NK-92 (cell line): ENCODE measurements around the gene FNIP2.
"Not testable (repeated sequence)": the region's sequence is repeated elsewhere in the genome, so short reads cannot be mapped to it uniquely, and the experiment has no call there.

Experiments used
- DNase-seq: peaks from one replicate; lab custom pipeline; 2025; ENCODE audit not compliant: unreplicated experiment; lab: John Stamatoyannopoulos, UW

FNIP2 gene

GRCh38 chr4:158903079-158903456 is 134.2 kb downstream of the FNIP2 start:
- no peak for DNase-seq

GRCh38 chr4:158903472-158904043 is 134.7 kb downstream of the FNIP2 start:
- no peak for DNase-seq

GRCh38 chr4:158904815-158905214 is 136.0 kb downstream of the FNIP2 start:
- no peak for DNase-seq

GRCh38 chr4:158906073-158906472 is 137.2 kb downstream of the FNIP2 start:
- DNase-seq, result no peak

- no peak for DNase-seq
These were observed 143.6 kb downstream of the FNIP2 start for GRCh38 chr4:158912390-158912789.

- no peak for DNase-seq
These were observed 144.0 kb downstream of the FNIP2 start for GRCh38 chr4:158912806-158913205.

GRCh38 chr4:158913766-158914165 is 144.9 kb downstream of the FNIP2 start:
- DNase-seq, result no peak

- no peak for DNase-seq
These were observed 145.4 kb downstream of the FNIP2 start for GRCh38 chr4:158914218-158914617.

- no peak for DNase-seq
These were observed 146.9 kb downstream of the FNIP2 start for GRCh38 chr4:158915683-158916241.

- DNase-seq, result not testable (repeated sequence)
These were observed 151.7 kb downstream of the FNIP2 start for GRCh38 chr4:158920452-158920996.

- not testable (repeated sequence) for DNase-seq
These were observed 158.9 kb downstream of the FNIP2 start for GRCh38 chr4:158927774-158928173.

GRCh38 chr4:158929939-158930638 is 161.3 kb downstream of the FNIP2 start:
- no peak for DNase-seq

- no peak for DNase-seq
These were observed 161.8 kb downstream of the FNIP2 start for GRCh38 chr4:158930639-158930972.

GRCh38 chr4:158933236-158933635 is 164.4 kb downstream of the FNIP2 start:
- no peak for DNase-seq

- DNase-seq, result no peak
These were observed 166.3 kb downstream of the FNIP2 start for GRCh38 chr4:158934996-158935669.

- no peak for DNase-seq
These were observed 167.4 kb downstream of the FNIP2 start for GRCh38 chr4:158936238-158936637.

GRCh38 chr4:158938220-158939044 is 169.6 kb downstream of the FNIP2 start:
- no peak for DNase-seq

GRCh38 chr4:158940271-158940670 is 171.4 kb downstream of the FNIP2 start:
- DNase-seq, result no peak

GRCh38 chr4:158941321-158941720 is 172.5 kb downstream of the FNIP2 start:
- DNase-seq, result no peak

GRCh38 chr4:158941895-158942294 is 173.1 kb downstream of the FNIP2 start:
- no peak for DNase-seq

GRCh38 chr4:158945529-158946108 is 176.8 kb downstream of the FNIP2 start:
- no peak for DNase-seq
